ENCODE measurements around the gene RBFOX2.

The RBFOX2 gene

GRCh38 chr22:35947794-35948425, 80.7 kb downstream of the RBFOX2 start:
- DNase-seq (ENCODE audit: extremely low read depth in 1 of 2, low read depth in 1 of 2), result no peak

- DNase-seq (ENCODE audit: extremely low read depth in 1 of 2, low read depth in 1 of 2), result no peak
Observed at GRCh38 chr22:35944458-35944857, 84.2 kb downstream of the RBFOX2 start.

DNA sequence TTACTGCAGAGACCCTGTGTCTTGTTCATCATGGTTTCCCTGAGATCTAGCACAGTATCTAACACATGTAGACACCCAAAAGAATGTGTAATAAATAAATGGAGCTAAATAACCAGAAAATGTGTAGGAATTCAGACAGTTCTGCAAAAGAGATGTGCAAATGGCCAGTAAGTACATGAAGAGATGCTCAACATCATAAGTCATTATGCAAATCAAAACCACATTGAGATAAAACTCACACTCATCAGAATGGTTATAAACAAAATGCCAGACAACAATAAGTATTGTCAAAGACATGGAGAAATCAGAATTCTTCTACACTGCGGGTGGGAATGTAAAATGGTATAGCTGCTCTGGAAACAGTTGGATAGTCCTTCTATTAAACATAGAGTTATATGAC, 88.5 kb downstream of the RBFOX2 start:
- DNase-seq (ENCODE audit: extremely low read depth in 1 of 2, low read depth in 1 of 2), result no peak

GRCh38 chr22:35938226-35938625, 90.4 kb downstream of the RBFOX2 start:
- DNase-seq (ENCODE audit: extremely low read depth in 1 of 2, low read depth in 1 of 2), result no peak

- no peak for DNase-seq (ENCODE audit: extremely low read depth in 1 of 2, low read depth in 1 of 2)
Observed at GRCh38 chr22:35930933-35931332, 97.7 kb downstream of the RBFOX2 start.

- DNase-seq (ENCODE audit: extremely low read depth in 1 of 2, low read depth in 1 of 2), result no peak
Observed at GRCh38 chr22:35928285-35928798, 100.3 kb downstream of the RBFOX2 start.

DNA sequence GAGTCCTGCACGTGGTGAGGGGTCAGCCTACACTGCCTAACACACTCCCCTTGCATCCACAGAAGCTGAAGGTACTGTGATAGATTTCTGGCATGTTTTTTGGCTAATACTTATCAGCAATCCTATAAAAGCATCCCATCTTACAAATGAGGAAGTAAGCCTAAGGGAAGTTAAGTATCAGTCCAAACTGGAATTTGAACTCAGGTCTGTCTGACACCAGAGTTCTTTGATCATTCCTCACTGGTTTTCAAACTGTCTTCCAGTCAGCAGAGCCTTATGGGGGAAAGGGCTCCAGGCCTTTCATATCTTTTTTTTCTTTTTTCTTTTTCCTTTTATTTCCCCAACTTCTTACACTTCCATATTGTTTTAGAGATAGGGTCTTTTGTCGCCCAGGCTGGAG, 105.6 kb downstream of the RBFOX2 start:
- no peak for DNase-seq (ENCODE audit: extremely low read depth in 1 of 2, low read depth in 1 of 2)

GRCh38 chr22:35921777-35922176, 106.8 kb downstream of the RBFOX2 start:
- DNase-seq (ENCODE audit: extremely low read depth in 1 of 2, low read depth in 1 of 2), result no peak

DNA sequence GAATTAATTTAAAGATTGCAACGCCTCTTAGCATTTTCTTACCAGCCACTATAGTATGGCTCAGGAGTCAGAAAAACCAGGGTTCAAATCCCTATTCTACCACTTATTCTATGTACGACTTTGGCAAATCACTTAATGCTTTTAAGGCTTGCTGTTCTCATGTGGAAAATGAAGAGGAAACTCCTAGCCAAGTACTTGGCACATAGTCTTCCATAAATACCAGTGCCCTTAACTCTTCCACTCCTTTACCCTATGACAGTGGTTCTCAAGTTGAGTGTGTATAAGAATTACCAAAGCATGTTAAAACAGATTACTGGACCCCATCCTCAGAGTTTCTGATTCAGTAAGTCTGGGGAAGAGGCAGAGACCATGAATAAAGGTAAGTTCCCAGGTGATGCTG, 107.6 kb downstream of the RBFOX2 start:
- DNase-seq (ENCODE audit: extremely low read depth in 1 of 2, low read depth in 1 of 2), result no peak

DNA sequence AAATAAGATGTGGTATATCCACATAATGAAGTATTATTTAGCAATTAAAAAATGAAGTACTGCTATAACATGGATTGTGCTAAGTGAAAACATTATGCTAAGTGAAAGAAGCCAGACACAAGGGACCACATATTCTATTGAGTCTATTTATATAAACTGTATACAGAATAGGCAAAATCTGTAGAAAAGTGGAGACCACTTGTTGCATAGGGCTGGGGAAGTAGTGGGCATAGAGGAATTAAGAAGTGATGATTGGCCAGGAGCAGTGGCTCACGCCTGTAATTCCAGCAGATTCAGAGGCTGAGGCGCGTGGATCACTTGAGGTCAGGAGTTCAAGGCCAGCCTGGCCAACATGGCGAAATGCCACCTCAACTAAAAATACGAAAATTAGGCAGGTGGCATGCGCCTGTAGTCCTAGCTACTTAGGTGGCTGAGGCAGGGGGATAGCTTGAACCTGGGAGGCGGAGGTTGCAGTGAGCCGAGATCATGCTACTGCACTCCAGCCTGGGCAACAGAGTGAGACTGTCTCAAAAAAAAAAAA, 109.6 kb downstream of the RBFOX2 start:
- DNase-seq (ENCODE audit: extremely low read depth in 1 of 2, low read depth in 1 of 2), result no peak

GRCh38 chr22:35918456-35918855, 110.2 kb downstream of the RBFOX2 start:
- no peak for DNase-seq (ENCODE audit: extremely low read depth in 1 of 2, low read depth in 1 of 2)

GRCh38 chr22:35917651-35918050, 111.0 kb downstream of the RBFOX2 start:
- no peak for DNase-seq (ENCODE audit: extremely low read depth in 1 of 2, low read depth in 1 of 2)

DNA sequence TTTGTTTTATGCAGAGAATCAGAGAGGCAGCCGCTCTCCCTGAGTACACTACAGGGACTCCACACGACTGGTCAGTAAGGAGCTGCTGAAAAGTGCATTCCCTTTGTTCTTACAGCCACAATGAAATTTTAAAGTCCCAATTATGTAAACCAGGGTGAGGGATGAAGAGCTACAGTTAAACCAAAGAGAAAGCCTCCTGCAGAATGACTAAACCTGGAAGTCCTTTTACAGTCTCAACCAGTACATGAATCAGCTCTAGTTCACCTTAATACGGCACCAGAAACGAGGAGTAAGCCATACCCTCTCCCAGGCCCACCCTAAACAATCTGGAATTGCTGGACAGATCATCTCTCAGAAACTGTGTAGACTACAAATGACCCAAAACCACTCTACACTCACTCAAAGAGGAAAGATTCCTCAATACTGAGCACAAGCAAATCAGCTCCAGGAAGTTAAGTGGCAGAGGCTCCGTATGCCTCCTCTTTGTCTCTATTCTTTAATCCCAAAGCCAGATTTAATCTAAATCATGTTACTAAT, 113.1 kb downstream of the RBFOX2 start:
- DNase-seq (ENCODE audit: extremely low read depth in 1 of 2, low read depth in 1 of 2), result no peak

GRCh38 chr22:35914665-35915476, 113.8 kb downstream of the RBFOX2 start:
- no peak for DNase-seq (ENCODE audit: extremely low read depth in 1 of 2, low read depth in 1 of 2)

GRCh38 chr22:35914357-35914664, 114.3 kb downstream of the RBFOX2 start:
- DNase-seq (ENCODE audit: extremely low read depth in 1 of 2, low read depth in 1 of 2), result no peak

- DNase-seq (ENCODE audit: extremely low read depth in 1 of 2, low read depth in 1 of 2), result no peak
Observed at GRCh38 chr22:35913925-35914324, 114.7 kb downstream of the RBFOX2 start.

- no peak for DNase-seq (ENCODE audit: extremely low read depth in 1 of 2, low read depth in 1 of 2)
Observed at GRCh38 chr22:35912658-35913057, 116.0 kb downstream of the RBFOX2 start.

- no peak for DNase-seq (ENCODE audit: extremely low read depth in 1 of 2, low read depth in 1 of 2)
Observed at GRCh38 chr22:35911877-35912276, 116.7 kb downstream of the RBFOX2 start.

DNA sequence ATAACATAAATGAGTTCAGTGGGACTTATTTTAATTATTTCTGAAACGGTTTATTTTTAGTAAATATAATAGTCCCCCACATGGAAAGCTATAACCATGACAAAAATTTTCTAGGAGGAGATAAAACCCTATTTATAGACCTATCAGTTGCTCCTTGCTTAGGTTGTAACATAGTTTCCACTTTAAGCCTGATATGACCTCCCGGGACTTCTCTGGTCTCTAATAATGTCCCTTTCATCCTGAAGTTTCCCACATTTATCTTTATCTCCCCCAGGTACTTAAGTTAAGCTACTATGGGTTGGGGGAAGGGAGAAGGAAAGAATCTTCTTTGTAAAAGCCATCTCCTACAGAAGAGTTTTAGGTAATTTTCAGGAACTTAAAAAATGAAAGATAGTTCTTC, 117.7 kb downstream of the RBFOX2 start:
- DNase-seq (ENCODE audit: extremely low read depth in 1 of 2, low read depth in 1 of 2), result no peak

GRCh38 chr22:35910003-35910769, 118.4 kb downstream of the RBFOX2 start:
- no peak for DNase-seq (ENCODE audit: extremely low read depth in 1 of 2, low read depth in 1 of 2)

GRCh38 chr22:35905894-35906293, 122.7 kb downstream of the RBFOX2 start:
- no peak for DNase-seq (ENCODE audit: extremely low read depth in 1 of 2, low read depth in 1 of 2)
